ENCODE results near the gene ASCC2.
"Not testable (repeated sequence)": the region's sequence is repeated elsewhere in the genome, so short reads cannot be mapped to it uniquely, and the experiment has no call there.

ASCC2 gene

GRCh38 chr22:29837741-29838598, at the start of gene ASCC2:
Gene ASCC2 (minus strand): TSS chr22:29838274. CDS start chr22:29832325, 5,949 bp downstream.
- DNase-seq, result peak; percentile 95

- no peak for DNase-seq
Measured at GRCh38 chr22:29887358-29887757, 49.3 kb upstream of the ASCC2 start.

- no peak for DNase-seq
Measured at GRCh38 chr22:29886596-29886995, 48.5 kb upstream of the ASCC2 start.

GRCh38 chr22:29885610-29886009, 47.5 kb upstream of the ASCC2 start:
- DNase-seq, result no peak

GRCh38 chr22:29883775-29884097, 45.7 kb upstream of the ASCC2 start:
- no peak for DNase-seq

- DNase-seq, result peak; percentile 82
Measured at GRCh38 chr22:29883045-29883774, 45.1 kb upstream of the ASCC2 start, which contains the start of gene MTMR3. Gene MTMR3 (plus strand): TSS chr22:29883174. CDS start chr22:29971060, 87,886 bp downstream.

- no peak for DNase-seq
Measured at GRCh38 chr22:29882716-29883044, 44.6 kb upstream of the ASCC2 start.

- DNase-seq, result peak; percentile 3
Measured at GRCh38 chr22:29879753-29880152, 41.7 kb upstream of the ASCC2 start.

GRCh38 chr22:29877620-29878019, 39.5 kb upstream of the ASCC2 start:
- no peak for DNase-seq

- no peak for DNase-seq
Measured at GRCh38 chr22:29873943-29874342, 35.9 kb upstream of the ASCC2 start.

- no peak for DNase-seq
Measured at GRCh38 chr22:29872989-29873388, 34.9 kb upstream of the ASCC2 start.

- DNase-seq, result no peak
Measured at GRCh38 chr22:29872144-29872893, 34.2 kb upstream of the ASCC2 start.

GRCh38 chr22:29871684-29872083, 33.6 kb upstream of the ASCC2 start:
- no peak for DNase-seq

GRCh38 chr22:29870574-29870973, 32.5 kb upstream of the ASCC2 start:
- DNase-seq, result no peak

GRCh38 chr22:29867851-29868250, 29.8 kb upstream of the ASCC2 start:
- no peak for DNase-seq

GRCh38 chr22:29867260-29867659, 29.2 kb upstream of the ASCC2 start:
- DNase-seq, result no peak

- not testable (repeated sequence) for DNase-seq
Measured at GRCh38 chr22:29865572-29865971, 27.5 kb upstream of the ASCC2 start.

GRCh38 chr22:29861672-29862297, 23.7 kb upstream of the ASCC2 start:
- DNase-seq, result no peak

GRCh38 chr22:29860006-29860766, 22.1 kb upstream of the ASCC2 start:
- no peak for DNase-seq

GRCh38 chr22:29859030-29859429, 21.0 kb upstream of the ASCC2 start:
- not testable (repeated sequence) for DNase-seq

GRCh38 chr22:29856496-29856895, 18.4 kb upstream of the ASCC2 start:
- DNase-seq, result no peak

- DNase-seq, result no peak
Measured at GRCh38 chr22:29855611-29856181, 17.6 kb upstream of the ASCC2 start.

Measured in DMS53 (cell line).